Spleen (tissue), 11 donors: ENCODE results near the gene DLG1. TPM values are rescaled to one million over a fixed set of nuclear protein-coding genes. Genes with fewer than 3 reads are reported as not detected.

Experiments
- DNase-seq: peaks from one replicate; pipeline ENCODE4 v3.0.0-alpha.2; 2020
- H3K27ac ChIP-seq, 8 donors: fragments of 200-600 bp; sonication (generic) in 7 of 8; 1 replicate in 4 of 8; 2 replicates in 4 of 8; pipeline versions ENCODE4 v1.5.0 to v1.8.0; 2016 to 2021; ENCODE audit warnings: inconsistent platforms in 4 of 8, mild to moderate bottlenecking in 4 of 8, moderate library complexity in 1 of 8
- H3K27me3 ChIP-seq, 7 donors: fragments of 200-600 bp; sonication (generic) in 6 of 7; replicated peaks in 1 of 7; 1 replicate in 4 of 7; 2 replicates in 3 of 7; pipeline versions ENCODE4 v1.5.0 to v1.8.0; 2016 to 2021; ENCODE audit warnings: inconsistent platforms in 3 of 7, mild to moderate bottlenecking in 1 of 7
- H3K36me3 ChIP-seq, 6 donors: fragments of 200-600 bp; sonication (generic) in 5 of 6; 1 replicate in 4 of 6; 2 replicates in 2 of 6; pipeline versions ENCODE4 v1.5.0 to v1.8.0; 2016 to 2021; ENCODE audit warnings: inconsistent platforms in 2 of 6
- H3K4me1 ChIP-seq, 6 donors: fragments of 200-600 bp; sonication (generic) in 5 of 6; 1 replicate in 3 of 6; 2 replicates in 3 of 6; pipeline versions ENCODE4 v1.5.0 to v1.8.0; 2016 to 2021; ENCODE audit warnings: inconsistent platforms in 3 of 6
- H3K4me3 ChIP-seq, 8 donors: fragments of 200-600 bp; sonication (generic) in 7 of 8; 1 replicate in 4 of 8; 2 replicates in 4 of 8; pipeline versions ENCODE4 v1.5.0 to v1.8.0; 2016 to 2021; ENCODE audit warnings: inconsistent platforms in 4 of 8, mild to moderate bottlenecking in 4 of 8, moderate library complexity in 2 of 8
- H3K9me3 ChIP-seq, 8 donors: fragments of 200-600 bp; sonication (generic) in 7 of 8; 1 replicate in 4 of 8; 2 replicates in 4 of 8; pipeline versions ENCODE4 v1.5.0 to v1.8.0; 2016 to 2021; ENCODE audit warnings: inconsistent platforms in 4 of 8
- CTCF ChIP-seq, 11 experiments: fragments of 200-600 bp in 7 of 11; fragments of 450-650 bp in 4 of 11; sonication (generic) in 4 of 11; IDR thresholded peaks in 8 of 11; conservative IDR thresholded peaks in 3 of 11; 1 replicate in 7 of 11; 2 replicates in 4 of 11; pipeline versions ENCODE4 v1.4.0 to v1.8.0; 2016 to 2021; ENCODE audit warnings: antibody characterized with exemption in 11 of 11, inconsistent platforms in 4 of 11, mild to moderate bottlenecking in 1 of 11
- POLR2A ChIP-seq, 3 donors: fragments of 450-650 bp; IDR thresholded peaks; one replicate each; pipeline ENCODE4 v1.5.1; 2017; ENCODE audit warnings: antibody characterized with exemption in 3 of 3, mild to moderate bottlenecking in 1 of 3
- POLR2AphosphoS5 ChIP-seq, 3 donors: sonication (generic); formaldehyde crosslinking; IDR thresholded peaks; one replicate each; pipeline ENCODE4 v1.5.1; 2017; ENCODE audit warnings: antibody characterized with exemption in 3 of 3
- WGBS, 5 donors: extraction: QIAGEN DNeasy Blood & Tissue Kit in 3 of 5; methylation state at CpG; one replicate each; pipeline versions ENCODE4 v1.1.5 to v1.1.7; 2013 to 2018; 5-methylcytosine and 5-hydroxymethylcytosine counted together
- intact Hi-C: fragments of 100-400 bp; cut with DNase I; formaldehyde crosslinking; loops from one replicate; pipeline ENCODE4 v1.15.0; 2023; ENCODE audit warnings: low total_unique reads
- polyA plus RNA-seq, 3 donors: library from polyadenylated mRNA; stranded (reverse); fragments of 200-250 nt; gene quantifications; one replicate each; pipeline ENCODE4 v1.2.1, GENCODE V29; 2013
- total RNA-seq, 7 donors: library from RNA; depleted of rRNA in 3 of 7; stranded (reverse); fragments of >200 nt in 3 of 7; fragmentation: NEBNext Ultra II Directional in 4 of 7; extraction: Animal tissue kit (Norgen Biotek cat#: 25700) in 4 of 7; gene quantifications; one replicate each; pipeline versions ENCODE4 v1.1.0 to v1.2.1, GENCODE V29; 2016 to 2021
- donor health status: healthy with polysubstance abuse.
- donor health status: DM: no; HTN: no; CAD: no; lungs with moderate emphysema.
- donor health status: DM: no; HTN: no; CAD: no.
- donor health status: Bipolar disorder and iron deficiency.
- donor health status: healthy.
- donor health status: DM: no; HTN: no; CAD: no.
- donor health status: DM: yes; HTN: yes; CAD: no.

The DLG1 gene
- total and polyA plus RNA-seq, 10 donors: 11.0 to 92.3 (median 59.1) TPM

DNA sequence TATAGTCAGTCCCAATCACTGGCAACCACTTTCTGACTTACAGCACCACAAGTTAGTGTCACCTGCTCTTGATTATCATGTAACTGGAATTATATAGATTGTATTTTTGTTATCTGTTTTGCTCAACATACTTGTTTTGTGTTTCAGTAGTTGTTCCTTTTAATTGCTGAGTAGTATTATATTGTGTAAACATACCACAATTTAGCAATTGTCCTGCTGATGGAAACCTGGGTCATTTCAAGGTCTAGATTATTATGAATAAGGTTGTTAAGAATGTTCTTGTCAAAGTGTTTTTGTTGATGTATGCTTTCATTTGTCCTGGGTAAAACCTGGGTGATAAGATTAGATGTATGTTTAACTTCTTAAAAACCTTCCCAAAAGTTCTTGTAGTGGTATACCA lies 186.7 kb downstream of the DLG1 start:
- intact Hi-C loops: no loop called here
- TF ChIP-seq CTCF (IDR thresholded peaks at IDR 0.05 in 8 of 11, conservative IDR thresholded peaks at IDR 0.05 in 3 of 11): no peak
- no peak for TF ChIP-seq POLR2AphosphoS5 (IDR thresholded peaks at IDR 0.05)
- TF ChIP-seq POLR2A (IDR thresholded peaks at IDR 0.05): no peak
- Histone ChIP-seq H3K27me3 (no peaks in the 10 kb centered on the region), H3K4me1 (no peaks in the 10 kb centered on the region), H3K9me3 (no peaks in the 10 kb centered on the region), H3K27ac (no peak overlapping the region), H3K36me3 (peaks cover 0 to 75% (median 17%) of the 10 kb centered on the region in 6 donors), H3K4me3 (no peak overlapping the region)
- no peak for DNase-seq

GRCh38 chr3:197105786-197106185 lies 192.6 kb downstream of the DLG1 start:
- H3K9me3 ChIP-seq: no peaks in the 10 kb centered on the region
- peaks cover 0 to 67% (median 9%) of the 10 kb centered on the region in 6 donors for H3K36me3 ChIP-seq
- H3K27ac ChIP-seq: no peak overlapping the region
- H3K4me1 ChIP-seq: no peaks in the 10 kb centered on the region
- TF ChIP-seq CTCF (IDR thresholded peaks at IDR 0.05 in 8 of 11, conservative IDR thresholded peaks at IDR 0.05 in 3 of 11): no peak
- TF ChIP-seq POLR2AphosphoS5 (IDR thresholded peaks at IDR 0.05): no peak
- no peak for TF ChIP-seq POLR2A (IDR thresholded peaks at IDR 0.05)
- H3K4me3 ChIP-seq: no peak overlapping the region
- intact Hi-C loops: no loop called here
- no peaks in the 10 kb centered on the region for H3K27me3 ChIP-seq
- DNase-seq: no peak
- WGBS, 5 donors: 91 to 94% (median 92%) methylated on average over 2 of the region's 2 CpGs

GRCh38 chr3:197104738-197105137 lies 193.7 kb downstream of the DLG1 start:
- intact Hi-C loops: no loop called here
- no peaks in the 10 kb centered on the region for H3K27me3 ChIP-seq
- no peak for TF ChIP-seq POLR2AphosphoS5 (IDR thresholded peaks at IDR 0.05)
- TF ChIP-seq CTCF (IDR thresholded peaks at IDR 0.05 in 8 of 11, conservative IDR thresholded peaks at IDR 0.05 in 3 of 11): no peak
- no peak for TF ChIP-seq POLR2A (IDR thresholded peaks at IDR 0.05)
- peaks cover 0 to 67% (median 6%) of the 10 kb centered on the region in 6 donors for H3K36me3 ChIP-seq
- H3K27ac ChIP-seq: no peak overlapping the region
- no peaks in the 10 kb centered on the region for H3K9me3 ChIP-seq
- no peak overlapping the region for H3K4me3 ChIP-seq
- WGBS, 5 donors: 90 to 98% (median 95%) methylated on average over 1 of the region's 1 CpG
- no peak for DNase-seq
- H3K4me1 ChIP-seq: no peaks in the 10 kb centered on the region

- no peaks in the 10 kb centered on the region for H3K4me1 ChIP-seq
Observed at GRCh38 chr3:197103766-197104165, 194.6 kb downstream of the DLG1 start.

More at GRCh38 chr3:197103766-197104165, 194.6 kb downstream of the DLG1 start:
- Histone ChIP-seq H3K27ac (no peak overlapping the region), H3K36me3 (peaks cover 0 to 60% (median 6%) of the 10 kb centered on the region in 6 donors), H3K27me3 (no peaks in the 10 kb centered on the region), H3K4me3 (no peak overlapping the region), H3K9me3 (no peaks in the 10 kb centered on the region)
- no peak for TF ChIP-seq CTCF (IDR thresholded peaks at IDR 0.05 in 8 of 11, conservative IDR thresholded peaks at IDR 0.05 in 3 of 11)
- TF ChIP-seq POLR2A (IDR thresholded peaks at IDR 0.05): no peak
- no peak for TF ChIP-seq POLR2AphosphoS5 (IDR thresholded peaks at IDR 0.05)
- DNase-seq: no peak
- intact Hi-C loops: no loop called here
- 97 to 100% (median 98%) methylated on average over 1 of the region's 1 CpG for WGBS, 5 donors
